NCI-H2171 treated with DMSO at 0.1 percent for 48 hours (cell line): ENCODE measurements around the gene IL36B.

ENCODE experiments used
- DNase-seq: peaks from one replicate; lab custom pipeline; 2025; lab: John Stamatoyannopoulos, UW

The IL36B gene

DNA sequence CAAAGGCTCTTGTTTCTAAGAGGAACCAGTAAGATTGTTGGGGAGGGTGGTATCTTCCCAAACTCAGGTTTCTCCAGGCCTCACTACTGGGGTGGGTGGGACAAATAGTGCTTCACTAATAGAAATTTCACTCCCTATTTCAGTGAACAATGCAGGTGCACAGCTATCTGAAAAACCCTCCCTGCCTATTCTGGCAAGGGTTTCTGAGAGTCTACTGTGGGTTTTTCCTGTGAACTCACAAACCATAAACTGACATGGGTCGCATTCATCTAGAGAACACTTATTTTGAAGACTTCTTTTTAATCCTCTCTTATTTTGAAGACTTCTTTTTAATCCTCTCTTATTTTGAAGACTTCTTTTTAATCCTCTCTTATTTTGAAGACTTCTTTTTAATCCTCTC, 43.0 kb downstream of the IL36B start:
- no peak for DNase-seq

DNA sequence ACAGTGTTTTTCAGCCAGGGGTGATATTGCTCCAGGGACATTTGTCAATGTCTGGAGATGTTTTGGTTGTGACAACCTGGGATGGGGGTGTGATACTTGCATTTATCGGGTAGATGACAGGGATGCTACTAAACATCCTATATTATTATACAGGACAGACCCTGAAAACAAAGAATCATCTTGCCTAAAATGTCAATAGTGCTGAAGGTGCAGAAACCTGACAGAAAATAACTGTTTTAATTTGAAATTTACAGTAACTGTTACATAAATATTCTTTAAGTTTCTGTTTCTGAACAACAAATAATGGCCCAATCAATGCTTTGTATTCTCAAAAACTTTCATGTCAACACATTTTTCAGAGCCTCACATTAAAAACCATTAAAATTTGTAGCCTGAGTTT, 45.4 kb downstream of the IL36B start:
- no peak for DNase-seq

DNA sequence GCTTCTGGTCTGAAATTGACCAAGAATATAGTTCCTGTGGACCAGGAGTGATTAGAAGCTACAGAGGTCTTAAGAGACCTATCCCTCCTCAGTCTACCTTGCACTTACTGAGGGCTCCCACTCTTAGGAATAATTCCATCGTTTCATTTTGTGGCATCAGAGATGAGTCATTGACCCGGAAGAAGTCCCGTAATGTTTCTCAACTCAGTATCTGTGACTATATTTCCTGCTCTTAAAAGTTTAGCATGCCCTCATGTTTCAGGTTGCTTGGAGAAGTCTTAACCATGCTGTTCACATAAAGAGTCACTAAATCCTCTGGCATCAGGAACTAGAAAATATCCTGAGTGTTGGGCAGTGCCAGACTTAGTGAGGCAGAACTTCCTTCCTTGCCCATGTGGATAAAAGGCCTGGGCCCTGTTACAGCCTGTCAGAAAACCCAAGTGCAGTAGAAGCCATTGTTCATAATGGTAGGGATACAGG, 47.6 kb downstream of the IL36B start, which contains the start of gene IL36A:
Gene IL36A (plus strand): TSS at position 430 of the 480 bp plus-strand sequence. CDS start 413 bp downstream, outside the sequence.
- no peak for DNase-seq

DNA sequence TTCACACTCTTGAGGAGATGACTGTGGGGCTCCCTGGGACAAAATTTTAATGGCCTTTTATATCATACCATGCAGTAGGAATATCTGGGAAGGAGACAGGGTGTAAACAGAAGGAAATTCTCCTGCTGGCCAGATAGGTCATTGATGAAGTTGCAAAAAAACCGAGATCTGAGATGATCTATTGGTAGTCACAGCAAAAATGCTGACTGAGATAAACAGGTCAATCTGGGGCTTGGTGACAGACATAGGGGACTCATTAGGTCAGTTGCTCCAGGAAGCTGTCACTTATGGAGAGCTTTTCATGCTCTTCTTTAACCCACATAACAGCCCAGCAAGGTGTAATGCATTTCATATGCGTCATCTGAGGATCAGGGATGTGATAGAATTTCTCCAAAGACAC, 50.0 kb downstream of the IL36B start:
- DNase-seq = no peak

DNA sequence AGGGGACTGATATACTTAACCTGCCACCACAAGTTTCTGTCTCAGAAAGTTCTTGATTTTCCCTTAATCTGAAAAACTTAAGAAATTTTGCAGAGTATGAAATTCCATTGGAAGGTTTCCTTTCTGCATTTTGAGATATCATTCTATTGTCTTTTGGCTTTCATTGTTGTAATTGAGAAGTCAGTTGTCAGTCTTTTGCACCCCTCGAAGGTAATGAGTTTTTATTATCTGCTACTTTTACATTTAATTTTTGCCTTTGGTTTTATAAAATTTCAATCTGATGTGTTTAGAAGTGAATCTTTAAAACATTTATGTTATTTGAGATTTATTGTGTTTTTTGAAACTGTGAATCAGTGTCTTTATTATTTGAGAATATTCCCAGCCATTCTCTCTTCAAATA, 52.2 kb downstream of the IL36B start:
- no peak for DNase-seq

DNA sequence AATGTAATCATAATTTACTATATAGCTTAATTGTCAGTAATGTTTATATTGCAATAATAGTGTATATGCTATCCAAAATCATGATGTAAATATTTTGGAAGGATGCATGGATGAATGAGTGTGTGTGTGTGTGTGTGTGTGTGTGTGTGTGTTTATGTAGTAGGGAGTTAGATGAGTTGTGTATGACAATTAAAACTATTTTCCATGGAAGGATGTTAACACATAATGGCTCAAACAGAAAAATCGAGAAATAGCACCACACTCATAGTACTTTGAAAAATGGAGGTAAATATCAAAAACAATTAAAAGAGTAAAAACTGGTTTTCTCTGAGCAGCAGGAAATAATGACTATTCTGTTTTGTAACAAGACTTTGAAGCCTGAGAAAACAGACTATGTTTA, 55.5 kb downstream of the IL36B start:
- DNase-seq = no peak

DNA sequence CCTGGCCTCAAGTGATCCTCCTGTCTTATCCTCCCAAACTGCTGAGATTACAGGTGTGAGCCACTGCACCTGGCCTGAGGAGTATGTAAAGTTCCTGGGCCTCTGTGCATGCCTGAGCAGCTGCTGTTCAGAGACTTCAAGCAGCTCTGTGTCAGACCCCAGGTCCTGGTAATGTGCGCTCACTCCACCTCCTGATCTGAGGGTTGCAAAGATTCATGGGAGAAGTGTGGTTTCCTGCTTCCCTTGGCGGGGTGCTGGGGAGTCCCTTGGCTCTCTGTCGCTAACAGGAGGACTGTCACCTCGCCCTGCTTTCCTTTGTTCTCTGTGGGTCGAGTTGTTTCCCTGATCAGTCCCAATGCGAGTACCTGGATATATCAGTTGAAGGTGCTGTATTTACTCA, 56.0 kb downstream of the IL36B start:
- no peak for DNase-seq

DNA sequence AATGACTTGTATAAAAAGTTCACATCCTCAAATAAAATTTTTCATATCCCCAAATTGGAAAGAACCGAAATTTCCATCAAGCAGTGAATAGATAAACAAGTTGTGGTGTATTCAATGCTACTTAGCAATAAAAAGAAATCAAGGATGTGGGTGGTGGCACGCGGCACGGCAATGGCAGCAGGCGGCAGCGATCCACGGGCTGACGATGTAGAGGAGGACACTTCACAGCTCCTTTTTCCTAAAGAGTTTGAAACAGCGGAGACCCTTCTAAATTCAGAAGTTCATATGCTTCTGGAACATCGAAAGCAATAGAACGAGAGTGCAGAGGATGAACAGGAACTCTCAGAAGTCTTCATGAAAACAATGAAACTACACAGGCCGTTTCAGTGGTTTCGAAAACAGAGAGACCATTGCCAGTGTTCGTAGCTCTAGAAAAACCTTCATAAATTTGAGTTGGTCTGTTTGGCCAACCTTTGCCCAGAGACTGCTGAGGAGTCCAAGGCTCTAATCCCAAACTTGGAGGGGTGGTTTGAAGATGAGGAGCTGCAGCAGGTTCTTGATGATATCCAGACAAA, 57.2 kb downstream of the IL36B start:
- DNase-seq = no peak

DNA sequence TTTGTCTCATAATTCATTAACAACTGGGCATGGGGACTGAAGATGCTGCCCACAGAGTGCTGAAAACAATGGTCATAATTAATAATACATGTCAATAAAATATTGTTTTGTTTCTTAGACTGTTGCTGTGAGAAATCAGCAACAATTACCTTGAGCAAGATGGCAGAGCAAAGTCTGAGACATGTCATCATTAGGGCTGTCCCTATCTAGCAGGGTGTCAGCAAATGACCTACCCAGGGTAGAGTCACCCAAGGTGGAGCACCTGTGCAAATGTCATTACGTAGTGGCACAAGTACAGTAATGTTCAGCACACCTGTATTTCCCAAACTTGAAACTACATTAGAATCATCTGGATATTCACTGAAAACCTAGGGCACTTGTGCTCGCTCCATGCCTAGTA, 58.0 kb downstream of the IL36B start:
- no peak for DNase-seq

DNA sequence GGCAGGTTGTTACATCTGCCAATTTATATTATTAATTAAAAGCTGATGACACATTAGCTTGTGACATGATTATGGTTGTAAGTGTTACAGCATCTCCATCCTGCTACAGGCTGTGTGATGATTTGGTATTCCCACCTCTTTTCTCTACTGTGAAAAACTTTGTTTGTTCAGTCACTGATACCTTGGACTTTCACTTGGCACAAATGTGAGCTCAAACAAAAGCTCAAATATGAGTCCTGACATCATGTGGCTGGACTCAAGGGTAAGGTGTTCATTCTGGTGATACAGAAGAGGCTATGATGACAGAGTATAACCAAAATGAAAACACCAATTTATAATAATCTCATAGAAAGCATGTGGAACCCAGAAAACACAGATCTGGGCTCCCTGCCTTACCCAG, 58.8 kb downstream of the IL36B start:
- DNase-seq = no peak

DNA sequence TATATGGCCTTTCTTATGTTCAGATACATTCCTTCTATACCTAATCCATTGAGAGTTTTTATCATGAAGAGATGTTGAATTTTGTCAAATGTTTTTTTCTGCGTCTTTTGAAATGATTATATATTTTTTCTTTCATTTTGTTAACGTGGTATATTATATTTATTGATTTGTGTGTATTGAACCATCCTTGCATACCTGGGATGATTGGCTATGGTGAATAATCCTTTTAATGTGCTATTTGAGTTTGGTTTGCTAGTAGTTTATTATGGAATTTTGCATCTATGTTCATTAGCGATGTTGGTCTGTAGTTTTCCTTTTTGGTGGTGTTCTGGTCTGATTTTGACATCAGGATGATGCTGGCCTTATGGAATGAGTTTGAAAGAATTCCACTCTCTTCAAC, 63.1 kb downstream of the IL36B start:
- no peak for DNase-seq

DNA sequence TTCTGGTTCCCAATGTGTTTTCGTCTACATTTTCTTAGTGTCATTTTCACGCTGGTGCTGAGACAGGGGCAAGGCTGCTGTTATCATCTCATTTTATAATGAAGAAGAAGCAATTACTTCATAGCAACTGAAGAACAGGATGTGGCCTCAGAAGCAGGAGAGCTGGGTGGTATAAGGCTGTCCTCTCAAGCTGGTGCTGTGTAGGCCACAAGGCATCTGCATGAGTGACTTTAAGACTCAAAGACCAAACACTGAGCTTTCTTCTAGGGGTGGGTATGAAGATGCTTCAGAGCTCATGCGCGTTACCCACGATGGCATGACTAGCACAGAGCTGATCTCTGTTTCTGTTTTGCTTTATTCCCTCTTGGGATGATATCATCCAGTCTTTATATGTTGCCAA, 67.6 kb downstream of the IL36B start:
- no peak for DNase-seq

DNA sequence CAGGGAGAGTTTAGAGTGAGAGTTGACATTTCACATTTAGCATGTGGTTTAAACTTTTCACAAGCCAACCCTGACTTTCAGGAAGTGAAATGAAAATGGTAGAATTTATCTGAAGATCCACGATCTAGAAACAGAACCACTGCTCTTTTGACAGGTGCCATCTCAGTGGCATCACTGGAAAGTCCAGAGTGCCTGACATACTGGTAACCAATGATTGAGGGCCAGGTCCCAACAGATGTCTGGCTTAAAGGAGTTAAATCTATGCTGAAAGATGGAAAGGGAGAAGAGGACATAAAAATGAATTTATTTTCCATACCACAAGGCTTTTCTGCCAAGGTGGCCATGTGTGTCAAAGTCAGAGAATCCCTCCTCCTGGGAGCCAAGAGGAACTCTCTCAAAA, 72.1 kb downstream of the IL36B start:
- no peak for DNase-seq

DNA sequence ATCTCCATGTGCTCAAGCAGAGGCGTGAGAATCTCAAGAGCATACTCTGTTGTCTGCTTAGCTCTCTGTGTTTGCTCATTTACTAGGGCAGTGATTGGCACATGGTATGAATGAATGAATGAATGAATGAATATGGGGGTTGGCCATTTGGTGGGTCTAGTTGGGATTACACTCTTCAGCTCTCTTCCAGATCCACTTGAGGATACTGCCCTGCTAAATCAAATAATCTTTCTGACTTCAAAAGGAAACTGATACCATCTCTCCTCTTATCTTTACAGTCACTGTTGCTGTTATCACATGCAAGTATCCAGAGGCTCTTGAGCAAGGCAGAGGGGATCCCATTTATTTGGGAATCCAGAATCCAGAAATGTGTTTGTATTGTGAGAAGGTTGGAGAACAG, 72.9 kb downstream of the IL36B start:
- DNase-seq = no peak

DNA sequence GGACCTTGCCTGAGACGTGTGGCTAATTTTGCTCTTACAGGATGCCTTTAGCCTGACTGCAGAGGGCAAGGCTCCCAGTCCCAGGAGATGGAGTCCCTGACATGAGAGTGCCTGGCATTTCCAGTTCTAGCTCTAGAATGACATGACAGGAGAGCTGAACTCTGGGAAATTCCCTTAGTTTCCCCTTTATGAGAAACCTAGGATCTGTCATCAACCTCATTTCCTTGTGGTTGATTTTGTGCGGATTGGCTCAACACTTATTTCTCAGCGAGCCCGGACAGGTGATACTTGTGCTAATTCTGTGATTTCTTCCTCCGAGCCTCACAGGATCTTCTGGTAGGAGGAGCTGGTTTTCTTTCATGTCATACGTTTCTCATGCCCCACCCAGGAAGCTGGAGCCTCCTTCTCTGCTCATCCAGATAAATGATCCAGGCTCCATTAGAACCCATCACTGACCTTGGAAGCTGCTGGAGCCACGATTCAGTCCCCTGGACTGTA, 75.1 kb downstream of the IL36B start, which contains the start of gene IL36G:
Gene IL36G (plus strand): TSS at position 448 of the 498 bp plus-strand sequence. CDS start 633 bp downstream, outside the sequence.
- no peak for DNase-seq
